Medulla oblongata (tissue), 1 donor: ENCODE results near the gene DPY30.

Source experiments
- DNase-seq: peaks from one replicate; pipeline ENCODE4 v3.0.0-alpha.2; 2015; ENCODE audit errors: extremely low spot score

The DPY30 gene

DNA sequence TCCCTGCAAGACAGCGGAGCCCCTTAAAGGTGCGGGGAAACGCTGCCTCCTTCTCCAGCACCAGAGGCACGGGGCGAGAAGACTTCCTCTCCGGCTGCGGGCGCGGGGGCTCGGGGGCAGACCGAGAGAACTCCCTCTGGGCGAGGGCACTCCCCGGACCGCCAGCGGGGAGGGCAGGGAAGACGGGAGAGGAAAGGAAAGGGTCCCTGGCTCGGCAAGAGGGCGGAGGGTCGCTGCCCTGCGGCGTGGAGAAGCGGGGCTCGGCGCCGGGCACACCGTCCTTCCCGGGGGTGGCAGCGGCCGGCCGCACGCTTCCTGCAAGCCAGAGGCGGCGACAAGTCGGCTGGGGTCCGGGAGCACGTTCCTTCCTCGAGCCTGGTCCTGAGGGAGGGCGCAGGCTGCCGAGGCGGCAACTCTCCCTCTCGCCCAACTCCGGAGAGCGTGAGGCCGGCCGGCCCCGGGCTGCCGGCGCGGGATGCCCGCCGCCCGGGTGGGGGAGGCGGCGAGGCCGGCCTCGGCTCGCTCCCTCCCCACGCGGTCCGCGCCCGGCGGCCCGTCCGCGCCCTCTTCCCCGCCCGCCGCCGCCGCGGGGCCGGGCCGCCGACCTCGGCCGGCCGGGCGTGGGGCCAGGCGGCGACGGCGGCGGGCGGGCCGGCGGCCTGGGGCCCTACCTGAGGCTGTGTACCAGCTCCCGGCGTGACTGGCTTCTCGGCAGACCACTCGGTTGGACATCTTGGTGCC lies 29.9 kb downstream of the DPY30 start:
- peak; percentile 18 for DNase-seq

DNA sequence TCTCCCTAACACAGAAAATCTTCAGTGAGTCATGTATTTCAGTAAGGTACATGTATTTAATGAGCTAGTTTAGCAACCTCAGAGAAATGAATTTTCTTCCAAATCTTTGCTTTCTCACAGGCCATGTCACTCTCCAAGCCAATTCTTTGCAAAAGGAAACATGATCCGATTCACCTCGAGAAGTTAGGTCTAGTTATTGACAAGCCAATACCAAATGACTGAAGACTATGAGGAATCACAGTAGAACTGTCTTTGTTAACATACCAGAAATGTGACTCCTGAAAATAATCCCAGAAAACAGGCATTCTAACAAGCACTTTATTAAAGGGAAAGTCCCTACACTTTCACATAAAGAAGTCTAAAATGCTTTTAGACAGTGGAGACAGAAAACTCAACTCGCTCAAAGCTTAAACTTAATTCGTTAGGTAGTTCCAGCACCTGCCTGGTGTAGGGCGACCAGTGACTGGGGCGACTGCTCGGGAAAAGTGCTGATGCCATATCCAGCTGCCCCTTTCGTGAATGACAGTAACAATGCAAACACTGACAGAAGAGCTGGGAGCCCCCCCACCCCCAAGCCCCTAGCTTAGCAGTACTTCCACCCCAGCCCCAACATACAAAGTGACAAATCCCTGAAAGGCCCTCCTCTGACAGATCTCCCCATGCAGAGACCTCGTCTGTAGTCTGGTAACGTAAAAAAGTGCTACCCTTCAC lies 30.6 kb downstream of the DPY30 start:
- peak; percentile 22 for DNase-seq

DNA sequence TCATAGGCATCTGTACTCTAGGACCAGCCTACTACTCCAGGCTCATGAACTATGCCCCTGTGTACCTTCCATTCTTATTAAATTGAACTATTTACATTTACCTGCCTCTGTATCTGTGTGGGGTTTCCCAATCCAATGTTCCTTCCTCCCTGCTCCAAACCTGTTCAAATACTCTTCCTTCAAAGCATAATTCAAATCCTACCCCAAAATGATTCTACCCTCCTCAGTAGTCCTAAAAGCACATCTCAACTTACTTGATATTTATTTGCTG lies 32.5 kb downstream of the DPY30 start:
- no peak for DNase-seq

DNA sequence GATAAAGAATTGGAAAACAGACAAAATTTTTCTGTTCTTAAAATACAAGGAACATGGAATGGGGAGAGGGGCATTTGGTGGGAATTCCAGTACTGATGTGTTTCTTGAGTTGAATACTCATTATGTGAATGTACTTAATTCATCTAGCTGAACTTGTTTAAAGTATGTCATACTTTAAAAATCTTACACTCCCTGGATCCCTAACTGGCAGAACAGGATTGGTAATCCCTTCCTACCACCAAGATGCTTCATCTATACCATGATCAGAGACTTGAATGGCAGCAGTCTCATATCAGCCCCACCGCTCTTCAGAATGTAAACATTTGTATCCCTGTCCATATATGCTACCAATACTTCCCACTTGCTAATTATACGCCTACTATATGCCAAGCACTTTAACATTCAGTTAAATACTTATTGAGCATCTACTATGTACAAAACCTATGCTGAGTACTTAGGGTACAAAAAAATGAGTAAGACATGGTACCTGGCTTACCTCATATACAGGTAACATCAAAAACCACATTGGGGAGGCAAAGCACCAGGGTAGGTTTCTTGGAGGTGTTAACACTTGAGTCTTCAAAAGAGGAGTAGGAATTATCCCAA lies 34.1 kb downstream of the DPY30 start:
- no peak for DNase-seq

DNA sequence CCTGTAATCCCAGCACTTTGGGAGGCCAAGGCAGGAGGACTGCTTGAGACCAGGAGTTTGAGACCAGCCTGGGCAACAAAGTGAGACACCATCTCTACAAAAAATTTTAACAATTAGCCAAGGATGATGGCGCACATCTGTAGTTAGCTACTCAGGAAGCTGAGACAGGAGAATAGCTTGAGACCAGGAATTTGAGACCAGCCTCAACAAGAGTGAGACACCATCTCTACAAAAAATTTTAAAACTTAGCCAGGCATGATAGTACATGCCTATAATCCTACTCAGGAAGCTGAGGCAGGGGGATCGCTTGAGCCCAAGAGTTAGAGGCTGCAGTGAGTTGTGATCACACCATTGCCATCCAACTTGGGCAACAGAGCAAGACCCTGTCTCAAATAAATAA lies 35.8 kb downstream of the DPY30 start:
- no peak for DNase-seq

DNA sequence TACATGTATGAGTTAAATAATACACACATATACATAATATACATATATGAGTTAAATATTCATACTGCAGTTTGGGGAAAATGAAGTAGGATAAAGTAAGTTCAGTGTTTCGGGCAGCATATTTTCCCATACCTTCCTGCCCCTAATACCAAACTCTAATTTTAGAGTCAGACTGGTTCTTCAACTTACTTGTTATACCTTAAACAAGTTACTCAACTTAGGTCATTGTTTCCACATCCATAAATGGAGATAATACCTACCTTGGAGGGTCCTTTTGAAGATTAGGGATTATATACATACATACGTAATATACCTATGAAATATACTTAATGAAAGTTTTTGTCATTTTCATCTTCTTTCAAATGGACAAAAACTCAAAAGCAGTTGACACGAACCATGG lies 37.2 kb downstream of the DPY30 start:
- DNase-seq, result no peak

DNA sequence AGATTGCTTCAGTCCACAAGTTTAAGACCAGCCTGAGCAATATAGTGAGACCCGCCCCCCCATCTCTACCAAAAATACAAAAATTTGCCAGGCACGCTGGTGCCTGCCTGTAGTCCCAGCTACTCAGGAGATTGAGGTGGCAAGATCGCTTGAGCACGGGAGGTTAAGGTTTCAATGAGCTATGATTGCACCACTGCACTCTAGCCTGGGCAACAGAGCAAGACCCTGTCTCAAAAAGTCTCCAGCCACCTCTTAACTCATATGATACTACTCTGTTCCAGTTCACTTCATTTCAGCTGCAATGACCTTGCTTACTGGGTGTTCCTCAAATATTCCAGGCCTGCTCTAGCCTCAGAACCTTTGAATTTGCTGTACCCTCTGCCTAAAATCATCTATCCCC lies 40.2 kb downstream of the DPY30 start:
- no peak for DNase-seq

DNA sequence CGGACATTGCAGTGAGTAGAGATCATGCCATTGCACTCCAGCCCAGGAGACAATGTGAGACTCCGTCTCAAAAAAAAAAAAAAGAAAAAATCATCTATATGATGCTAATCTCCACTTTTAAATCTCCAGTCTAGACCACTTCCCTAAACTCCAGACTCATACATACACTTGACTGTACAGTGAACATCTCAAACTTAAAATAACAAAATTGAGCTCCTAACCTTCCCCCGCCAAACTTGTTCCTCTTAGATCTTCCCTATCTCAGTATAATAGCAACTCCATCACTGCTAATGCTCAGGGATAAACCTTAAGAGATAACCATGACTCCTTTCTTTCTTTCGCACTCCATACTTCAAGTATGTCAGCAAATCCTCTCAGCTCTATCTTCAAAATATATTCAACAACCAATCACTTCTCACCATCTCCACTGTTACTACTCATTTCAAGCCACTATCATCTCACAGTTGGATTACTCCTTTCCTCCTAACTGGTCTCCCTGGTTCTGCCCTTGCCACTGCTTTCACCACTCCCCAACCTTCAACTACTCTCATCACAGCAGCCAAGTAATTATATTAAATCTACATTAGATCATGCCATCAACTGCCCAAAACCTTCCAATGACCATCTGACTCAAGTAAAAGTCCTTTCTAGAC lies 40.7 kb downstream of the DPY30 start:
- no peak for DNase-seq

DNA sequence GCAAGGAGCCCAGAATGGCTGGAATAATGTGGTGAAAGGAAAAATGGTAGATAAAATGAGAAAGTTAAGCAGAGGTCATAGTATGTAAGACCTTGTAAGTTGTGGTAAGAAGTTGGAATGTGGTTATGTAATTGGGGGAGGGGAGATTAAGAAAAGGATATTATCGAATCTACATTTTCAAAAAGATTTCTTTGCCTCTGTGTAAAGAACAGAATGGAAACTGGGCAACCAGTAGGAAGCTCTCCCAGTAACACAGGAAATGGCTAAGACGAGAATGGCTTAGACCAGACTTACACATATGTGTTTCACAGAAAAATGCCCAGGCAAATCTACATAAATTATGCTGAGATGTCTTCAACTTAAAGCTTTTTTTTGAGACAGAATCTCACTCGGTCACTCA lies 42.0 kb downstream of the DPY30 start:
- DNase-seq, result no peak

DNA sequence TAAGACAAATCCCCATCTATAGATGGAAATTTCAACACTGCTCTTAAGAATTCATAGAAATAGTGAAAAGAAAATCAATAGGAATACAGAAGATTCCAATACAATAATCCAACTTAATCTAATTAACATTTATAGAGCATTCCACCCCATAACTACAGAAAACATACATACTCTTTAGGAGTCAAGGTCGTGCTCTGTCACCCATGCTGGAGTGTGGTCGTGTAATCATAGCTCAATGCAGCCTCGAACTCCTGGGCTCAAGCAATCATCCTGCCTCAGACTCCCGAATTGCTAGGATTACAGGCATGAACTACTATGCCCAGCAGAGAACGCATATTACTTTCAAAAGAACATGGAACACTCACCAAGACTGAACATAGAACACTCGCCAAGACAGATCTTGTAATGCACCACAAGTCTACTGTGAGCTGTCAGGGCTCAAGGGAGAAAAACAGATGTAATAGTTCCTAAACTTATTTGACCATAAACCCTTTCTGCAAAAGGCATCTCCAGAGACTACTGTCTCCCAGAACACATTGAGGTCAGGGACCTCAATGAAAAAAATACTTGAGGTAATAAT lies 42.9 kb downstream of the DPY30 start:
- no peak for DNase-seq

DNA sequence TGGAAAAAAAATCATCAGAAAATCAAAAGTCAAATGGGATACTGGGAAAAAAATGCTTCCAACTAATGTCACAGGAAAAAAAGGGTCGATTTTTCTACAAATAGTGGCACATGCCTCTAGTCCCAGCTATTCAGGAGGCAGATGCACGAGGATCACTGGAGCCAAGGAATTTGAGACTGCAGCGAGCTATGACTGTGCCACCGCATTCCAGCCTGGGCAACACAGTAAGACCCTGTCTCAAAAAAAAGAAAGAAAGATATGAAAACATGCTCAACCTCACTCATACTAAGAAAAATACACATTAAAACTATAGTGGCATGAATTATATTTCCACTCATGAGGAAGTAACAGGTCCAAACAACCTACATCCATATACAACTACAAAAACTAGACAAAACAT lies 46.7 kb downstream of the DPY30 start:
- DNase-seq, result no peak

DNA sequence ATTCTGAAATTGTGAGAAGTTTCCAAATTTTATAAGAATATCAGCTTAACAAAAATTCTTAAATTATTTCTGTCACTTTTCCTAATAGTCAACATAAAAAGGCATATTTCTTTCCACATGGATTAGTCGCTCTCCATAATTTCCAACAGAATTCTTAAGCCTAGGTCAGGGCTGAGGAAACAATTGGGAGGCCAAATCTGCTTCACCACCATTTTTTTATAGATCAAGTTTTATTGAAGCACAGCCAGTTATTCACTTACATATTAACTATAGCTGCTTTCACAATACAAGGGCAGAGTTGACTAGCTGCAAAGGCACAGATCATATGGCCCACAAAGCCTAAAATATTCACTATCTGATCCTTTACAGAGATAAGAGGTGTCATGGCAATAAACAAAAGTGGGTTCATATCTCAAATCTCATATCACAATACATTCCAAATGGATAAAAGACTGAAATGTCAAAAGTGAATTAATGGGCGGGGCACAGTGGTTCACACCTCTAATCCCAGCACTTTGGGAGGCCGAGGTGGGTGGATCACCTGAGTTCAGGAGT lies 47.5 kb downstream of the DPY30 start:
- DNase-seq, result no peak

DNA sequence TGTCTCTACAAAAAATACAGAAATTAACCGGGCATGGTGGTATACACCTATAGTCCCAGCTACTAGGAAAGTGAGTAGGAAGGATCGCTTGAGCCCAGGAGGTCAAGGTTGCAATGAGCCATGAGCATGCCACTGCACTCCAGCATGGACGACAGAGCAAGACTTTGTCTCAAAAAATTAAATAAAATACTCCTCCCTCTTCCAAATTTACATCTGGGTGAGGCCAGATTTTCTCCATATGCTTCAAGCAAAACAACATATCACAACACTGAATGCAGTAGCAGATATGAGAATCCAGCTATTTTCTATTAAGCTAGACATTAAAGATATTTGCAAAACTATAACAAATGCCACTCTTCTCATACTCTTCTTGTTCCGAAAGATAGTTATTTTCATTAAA lies 49.7 kb downstream of the DPY30 start:
- DNase-seq, result no peak

DNA sequence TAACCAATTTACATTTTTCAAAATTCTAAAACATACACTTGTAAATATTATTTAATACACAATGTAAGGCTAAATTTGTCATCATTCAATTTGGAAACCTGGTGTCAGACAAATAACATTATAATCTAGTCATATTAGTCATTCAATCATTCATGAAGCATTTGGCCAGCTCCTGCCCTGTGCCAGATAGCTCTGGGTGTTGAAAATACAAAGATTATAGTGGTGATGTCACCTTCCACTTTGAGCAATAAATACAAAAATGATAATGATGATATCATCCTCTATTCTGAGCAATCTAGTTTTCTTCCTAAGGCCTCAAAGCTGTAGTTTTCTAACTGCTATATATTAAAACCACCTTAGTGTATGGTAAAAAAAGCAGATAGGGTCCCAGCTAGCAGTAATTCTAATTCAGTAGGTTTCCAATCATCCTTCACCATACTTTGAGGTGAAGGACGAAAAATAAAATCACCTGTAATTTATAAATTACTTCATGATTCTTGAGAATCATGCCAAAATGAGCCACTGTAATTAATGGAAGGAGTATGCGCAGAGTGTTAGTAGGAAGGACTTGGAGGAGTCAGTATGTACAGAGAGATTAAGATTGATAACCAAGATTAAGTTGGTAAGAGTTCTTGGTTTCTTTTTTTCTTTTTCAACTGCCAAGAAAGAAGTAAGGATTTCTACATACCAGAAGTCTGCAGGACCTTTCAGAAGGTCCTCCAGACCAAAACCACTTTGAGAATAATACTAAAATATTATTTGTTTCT lies 52.0 kb downstream of the DPY30 start:
- DNase-seq, result no peak

DNA sequence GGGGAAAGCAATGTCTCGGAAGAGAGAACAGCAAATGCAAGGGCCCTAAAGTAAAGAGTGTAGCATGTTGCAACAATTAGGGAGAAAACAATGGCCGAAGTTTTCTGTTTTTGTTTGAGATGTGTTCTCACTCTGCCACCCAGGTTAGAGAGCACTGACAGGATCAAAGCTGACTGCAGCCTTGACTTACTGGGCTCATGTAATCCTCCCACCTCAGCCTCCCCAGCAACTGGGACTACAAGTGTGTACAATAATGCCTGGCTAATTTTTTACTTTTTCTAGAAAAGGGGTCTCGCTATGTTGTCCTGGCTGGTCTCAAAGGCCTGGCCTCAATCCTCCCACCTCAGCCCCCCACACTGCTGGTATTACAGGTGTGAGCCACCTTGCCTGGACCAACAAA lies 52.7 kb downstream of the DPY30 start:
- no peak for DNase-seq

DNA sequence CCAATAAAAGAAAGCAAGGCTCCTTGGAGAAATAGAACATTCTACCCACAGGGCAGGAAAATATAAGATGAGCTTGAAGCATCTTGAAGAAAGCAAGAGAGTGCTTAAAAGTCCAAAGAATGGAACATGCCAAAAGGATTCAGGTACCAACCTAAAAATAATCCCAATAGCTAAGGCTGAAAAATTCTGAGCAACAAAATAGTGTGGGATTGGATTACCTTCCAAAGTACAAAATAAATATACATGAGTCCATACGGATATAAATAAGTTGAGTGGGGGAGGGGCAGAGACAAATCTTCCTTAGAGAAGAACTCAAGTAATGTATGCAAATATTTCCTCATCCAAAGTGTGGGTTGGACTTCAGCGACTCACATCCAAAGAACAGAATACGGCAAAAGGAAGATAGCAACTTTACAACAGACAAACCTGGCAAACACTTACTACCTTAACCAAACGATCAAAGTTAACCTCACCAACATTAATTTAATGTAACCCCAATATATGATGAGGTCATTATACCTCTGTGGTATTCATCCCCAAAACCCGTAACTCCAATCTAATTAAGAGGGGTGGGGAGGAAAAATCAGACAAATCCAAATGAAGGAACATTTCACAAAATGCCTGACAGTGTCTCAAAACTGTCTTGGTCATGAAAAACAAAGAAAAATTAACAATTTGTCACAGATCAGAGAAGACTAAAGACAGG lies 55.7 kb downstream of the DPY30 start:
- DNase-seq, result no peak

DNA sequence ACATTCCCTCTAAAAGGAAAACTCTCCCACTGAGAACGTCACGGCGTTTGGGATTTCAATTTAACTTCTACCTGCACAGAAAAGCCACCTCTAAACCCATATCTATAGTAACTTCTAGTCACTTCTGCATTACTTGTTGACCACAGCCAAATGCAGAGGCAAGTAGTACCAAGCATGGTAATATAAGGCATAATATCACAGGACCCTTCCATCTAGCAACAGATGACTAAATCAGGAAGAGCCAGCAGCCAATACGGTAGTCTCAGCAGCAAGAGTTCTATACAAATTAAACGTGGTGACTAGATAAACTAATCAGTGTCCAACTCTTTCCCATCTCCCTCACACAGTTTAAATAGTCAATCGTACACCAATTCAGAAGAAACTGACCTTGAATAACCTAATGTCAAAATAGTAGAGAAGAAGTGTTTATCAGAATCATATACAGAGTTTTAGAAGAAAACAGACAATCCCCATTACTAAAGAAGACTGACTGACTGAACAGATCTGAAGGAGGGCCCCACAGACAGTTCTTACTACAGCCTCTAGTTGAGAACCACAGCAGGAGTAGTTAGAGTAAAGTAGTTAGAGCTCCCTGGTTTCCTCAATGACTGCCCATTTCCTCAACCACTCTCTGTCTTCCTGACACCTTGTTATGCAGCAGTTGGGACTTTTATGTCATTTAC lies 58.8 kb downstream of the DPY30 start:
- peak; percentile 33 for DNase-seq

DNA sequence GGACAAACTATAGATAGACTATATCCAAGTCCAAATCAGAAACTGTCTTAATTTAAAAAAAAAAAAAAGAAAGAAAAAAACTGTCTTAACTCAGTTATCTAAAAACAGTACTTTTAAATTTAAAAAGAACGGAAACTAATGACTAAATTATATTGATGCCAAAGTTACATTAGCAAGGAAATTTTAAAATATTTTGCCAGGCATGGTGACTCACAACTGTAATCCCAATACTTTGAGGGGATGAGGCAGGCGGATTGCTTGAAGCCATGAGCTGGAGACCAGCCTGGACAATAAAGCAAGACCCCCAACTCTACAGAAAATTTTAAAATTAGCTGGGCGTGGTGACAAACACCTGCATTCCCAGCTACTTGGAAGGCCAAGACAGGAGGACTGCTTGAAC lies 59.6 kb downstream of the DPY30 start:
- DNase-seq, result no peak

DNA sequence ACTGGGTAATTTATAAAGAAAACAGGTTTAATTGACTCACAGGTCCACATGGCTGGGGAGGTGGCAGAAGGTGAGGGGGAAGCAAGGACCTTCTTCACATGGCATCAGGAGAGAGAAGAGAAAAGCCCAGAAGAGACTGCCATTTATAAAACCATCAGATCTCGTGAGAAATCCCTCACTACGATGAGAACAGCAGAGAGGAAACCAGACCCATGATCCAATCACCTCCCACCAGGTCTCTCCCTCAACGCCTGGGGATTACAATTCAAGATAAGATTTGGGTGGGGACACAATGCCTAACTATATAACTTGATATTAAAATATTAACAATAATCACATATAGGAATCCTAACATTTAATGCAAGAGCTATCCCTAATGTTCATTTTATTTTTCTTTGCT lies 60.6 kb downstream of the DPY30 start:
- DNase-seq, result no peak

DNA sequence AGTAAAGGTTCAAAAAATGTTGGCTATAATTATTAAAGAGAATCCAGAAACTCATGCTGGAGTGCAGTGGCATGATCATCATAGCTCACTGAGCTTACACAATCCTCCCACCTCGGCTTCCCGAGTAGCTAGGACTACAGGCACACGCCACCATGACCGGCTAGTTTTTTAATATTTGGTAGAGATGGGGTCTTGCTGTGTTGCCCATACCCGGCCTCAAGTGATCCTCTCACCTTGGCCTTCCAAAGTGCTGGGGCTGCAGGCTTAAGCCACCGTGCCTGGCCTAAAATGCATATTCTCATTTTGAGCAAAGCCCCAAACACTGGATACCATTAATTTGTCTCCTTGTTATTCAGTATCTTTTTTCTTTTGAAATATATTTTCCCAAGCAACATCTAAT lies 61.2 kb downstream of the DPY30 start:
- no peak for DNase-seq
